ENCODE results near the gene CRELD1. TPM values are rescaled to one million over a fixed set of nuclear protein-coding genes. Genes with fewer than 3 reads are reported as not detected.

Gene CRELD1
- total and polyA plus RNA-seq, 2 of the 4 experiments (the other 2 are of a cell fraction), result 8.6 to 25.7 TPM

DNA sequence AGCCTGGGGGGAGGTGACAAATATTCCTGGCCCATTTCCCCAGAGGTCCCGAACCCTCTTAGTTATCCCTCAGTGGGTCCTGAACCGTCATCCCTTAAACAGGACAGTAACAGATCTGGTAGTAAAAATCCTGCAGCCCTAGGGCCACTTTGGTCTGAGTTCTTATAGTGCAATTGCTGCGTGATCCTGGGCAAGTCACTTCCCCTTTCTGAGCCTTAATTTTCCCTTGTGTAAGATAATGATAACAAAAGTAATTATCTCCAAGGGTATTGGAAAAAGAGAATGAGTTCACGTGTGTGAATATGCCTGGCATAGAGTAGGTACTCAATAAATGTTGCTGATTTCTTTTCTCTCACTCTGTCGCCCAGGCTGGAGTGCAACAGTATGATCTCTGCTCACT is 46.2 kb upstream of the CRELD1 start:
- H2BK5ac ChIP-seq (ENCODE audit: low read depth, low read length, poor library complexity, severe bottlenecking), result no peak overlapping the region

More for the DNA sequence above, 46.2 kb upstream of the CRELD1 start:
- Histone ChIP-seq H3K79me1 (ENCODE audit: low read depth in 1 of 2, low read length in 2 of 2) (peaks cover 3 to 15% of the 10 kb centered on the region in 2 experiments), H3K36me3 (ENCODE audit: control insufficient read depth, insufficient read depth, low read length) (peaks cover 2% of the 10 kb centered on the region; the same call in 1 of the 2 replicates), H3K4me2 (ENCODE audit: low read depth, low read length) (no peak overlapping the region), H3K4ac (ENCODE audit: low read depth, low read length) (no peak overlapping the region), H3K23ac (ENCODE audit: low read depth, low read length) (no peak overlapping the region), H2AK5ac (ENCODE audit: low read depth, low read length) (no peak overlapping the region), H3K9me3 (ENCODE audit: control insufficient read depth, insufficient read depth, low read length) (no peaks in the 10 kb centered on the region), H2AK9ac (replicated peaks; ENCODE audit: low read depth, low read length, poor library complexity) (no peak overlapping the region), H2BK15ac (ENCODE audit: low read depth, low read length) (no peak overlapping the region), H3K9me1 (ENCODE audit: insufficient read depth, low read length) (no peaks in the 10 kb centered on the region), H3K9ac (ENCODE audit: low read depth, low read length) (no peak overlapping the region), H4K8ac (ENCODE audit: low read depth in 2 of 2, low read length in 2 of 2) (no peak overlapping the region), H4K20me1 (ENCODE audit: insufficient read depth, low read length) (no peaks in the 10 kb centered on the region; the same call in 1 of the 2 replicates), H4K5ac (ENCODE audit: low read depth, low read length) (no peak overlapping the region), H2BK20ac (ENCODE audit: low read depth, low read length) (no peak overlapping the region), H3K4me1 (ENCODE audit: control insufficient read depth, insufficient read depth, low read length) (peaks cover 6% of the 10 kb centered on the region), H3K56ac (ENCODE audit: extremely low read depth, insufficient read depth, low read length) (no peak overlapping the region), H2AFZ (replicated peaks; ENCODE audit: low read length, poor library complexity) (no peak overlapping the region), H2BK120ac (ENCODE audit: low read depth, low read length) (no peak overlapping the region), H3K4me3 (ENCODE audit: insufficient read depth, low read depth, low read length) (no peak overlapping the region), H3K27ac (ENCODE audit: insufficient read depth, low read length) (no peak overlapping the region), H3K14ac (replicated peaks; ENCODE audit: low read depth, low read length) (no peak overlapping the region), H3K18ac (ENCODE audit: low read depth, low read length) (no peak overlapping the region), H3K27me3 (ENCODE audit: control insufficient read depth, insufficient read depth, low read length) (no peaks in the 10 kb centered on the region), H4K91ac (ENCODE audit: insufficient read depth, low read depth, low read length) (no peak overlapping the region)
- TF ChIP-seq RCOR1 (IDR thresholded peaks at IDR 0.05; ENCODE audit: insufficient replicate concordance, low read length), result no peak
- TF ChIP-seq, protein P1, sequence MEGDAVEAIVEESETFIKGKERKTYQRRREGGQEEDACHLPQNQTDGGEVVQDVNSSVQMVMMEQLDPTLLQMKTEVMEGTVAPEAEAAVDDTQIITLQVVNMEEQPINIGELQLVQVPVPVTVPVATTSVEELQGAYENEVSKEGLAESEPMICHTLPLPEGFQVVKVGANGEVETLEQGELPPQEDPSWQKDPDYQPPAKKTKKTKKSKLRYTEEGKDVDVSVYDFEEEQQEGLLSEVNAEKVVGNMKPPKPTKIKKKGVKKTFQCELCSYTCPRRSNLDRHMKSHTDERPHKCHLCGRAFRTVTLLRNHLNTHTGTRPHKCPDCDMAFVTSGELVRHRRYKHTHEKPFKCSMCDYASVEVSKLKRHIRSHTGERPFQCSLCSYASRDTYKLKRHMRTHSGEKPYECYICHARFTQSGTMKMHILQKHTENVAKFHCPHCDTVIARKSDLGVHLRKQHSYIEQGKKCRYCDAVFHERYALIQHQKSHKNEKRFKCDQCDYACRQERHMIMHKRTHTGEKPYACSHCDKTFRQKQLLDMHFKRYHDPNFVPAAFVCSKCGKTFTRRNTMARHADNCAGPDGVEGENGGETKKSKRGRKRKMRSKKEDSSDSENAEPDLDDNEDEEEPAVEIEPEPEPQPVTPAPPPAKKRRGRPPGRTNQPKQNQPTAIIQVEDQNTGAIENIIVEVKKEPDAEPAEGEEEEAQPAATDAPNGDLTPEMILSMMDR (conservative IDR thresholded peaks at IDR 0.05; ENCODE audit: low read depth, low read length), result no peak
- no peak for TF ChIP-seq SMC3 (IDR thresholded peaks at IDR 0.05; ENCODE audit: low read depth, low read length)
- TF ChIP-seq FOS (IDR thresholded peaks at IDR 0.05; ENCODE audit: low read depth, low read length), result no peak
- TF ChIP-seq CHD1 (IDR thresholded peaks at IDR 0.05; ENCODE audit: low read depth, low read length), result no peak
- no peak for TF ChIP-seq MAZ (IDR thresholded peaks at IDR 0.05; ENCODE audit: borderline replicate concordance, low read depth, low read length)
- TF ChIP-seq CEBPB (IDR thresholded peaks at IDR 0.05; ENCODE audit: low read depth, low read length), result no peak
- TF ChIP-seq, protein P2, sequence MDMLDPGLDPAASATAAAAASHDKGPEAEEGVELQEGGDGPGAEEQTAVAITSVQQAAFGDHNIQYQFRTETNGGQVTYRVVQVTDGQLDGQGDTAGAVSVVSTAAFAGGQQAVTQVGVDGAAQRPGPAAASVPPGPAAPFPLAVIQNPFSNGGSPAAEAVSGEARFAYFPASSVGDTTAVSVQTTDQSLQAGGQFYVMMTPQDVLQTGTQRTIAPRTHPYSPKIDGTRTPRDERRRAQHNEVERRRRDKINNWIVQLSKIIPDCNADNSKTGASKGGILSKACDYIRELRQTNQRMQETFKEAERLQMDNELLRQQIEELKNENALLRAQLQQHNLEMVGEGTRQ (IDR thresholded peaks at IDR 0.05; ENCODE audit: low read depth, low read length), result no peak
- no peak for TF ChIP-seq RFX5 (IDR thresholded peaks at IDR 0.05; ENCODE audit: low read depth, low read length)
- TF ChIP-seq RAD21 (IDR thresholded peaks at IDR 0.05; ENCODE audit: low read length), result no peak
- TF ChIP-seq BHLHE40 (IDR thresholded peaks at IDR 0.05; ENCODE audit: low read depth, low read length), result no peak
- TF ChIP-seq MXI1 (IDR thresholded peaks at IDR 0.05; ENCODE audit: borderline replicate concordance, low read depth, low read length), result no peak
- TF ChIP-seq MAFK (IDR thresholded peaks at IDR 0.05; ENCODE audit: low read depth, low read length), result no peak
- TF ChIP-seq, protein P3, sequence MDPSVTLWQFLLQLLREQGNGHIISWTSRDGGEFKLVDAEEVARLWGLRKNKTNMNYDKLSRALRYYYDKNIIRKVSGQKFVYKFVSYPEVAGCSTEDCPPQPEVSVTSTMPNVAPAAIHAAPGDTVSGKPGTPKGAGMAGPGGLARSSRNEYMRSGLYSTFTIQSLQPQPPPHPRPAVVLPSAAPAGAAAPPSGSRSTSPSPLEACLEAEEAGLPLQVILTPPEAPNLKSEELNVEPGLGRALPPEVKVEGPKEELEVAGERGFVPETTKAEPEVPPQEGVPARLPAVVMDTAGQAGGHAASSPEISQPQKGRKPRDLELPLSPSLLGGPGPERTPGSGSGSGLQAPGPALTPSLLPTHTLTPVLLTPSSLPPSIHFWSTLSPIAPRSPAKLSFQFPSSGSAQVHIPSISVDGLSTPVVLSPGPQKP (IDR thresholded peaks at IDR 0.05; ENCODE audit: borderline replicate concordance, low read depth, low read length), result no peak
- TF ChIP-seq POLR2A (IDR thresholded peaks at IDR 0.05; ENCODE audit: low read depth, low read length), result no peak
- no peak for TF ChIP-seq NFE2L2 (IDR thresholded peaks at IDR 0.05; ENCODE audit: low read depth, low read length)
- no peak for ATAC-seq (ENCODE audit: low read depth)
- 60% methylated on average over 1 of the region's 5 CpGs; no CpG with 5 or more reads in 1 of the 2 experiments for WGBS, 2 experiments (ENCODE audit: extremely low coverage in 2 of 2, insufficient read length in 1 of 2)
- in situ Hi-C loops (cut with MboI; ENCODE audit: low sequenced_read_pairs) (no loop called here), intact Hi-C loops (cut with micrococcal nuclease) (no loop called here), dilution Hi-C loops (cut with HindIII; ENCODE audit: low sequenced_read_pairs, unreplicated experiment) (no loop called here)
- DNase-seq, result no peak
- POLR2A ChIA-PET (ENCODE audit: unreplicated experiment), result no interaction called here
- BruUV-seq (replicated peaks), result no TSS peak
- CTCF ChIA-PET, result no interaction called here

All from IMR-90 (cell line).